Measurements from ENCODE around the gene CCSAP.

GRCh38 chr1:229283183-229283611, 59.6 kb downstream of the CCSAP start:
- TF ChIP-seq CTCF (IDR thresholded peaks at IDR 0.05) (no peak), POLR2A (IDR thresholded peaks at IDR 0.05) (no peak)
